ENCODE results near the gene STAC3.

Gene STAC3

GRCh38 chr12:57210461-57210860 is 40.5 kb downstream of the STAC3 start:
- Histone ChIP-seq H3K9me2 (replicated peaks; ENCODE audit: insufficient read depth, low read length) (no peaks in the 10 kb centered on the region), H3K27me3 (ENCODE audit: low read length) (no peaks in the 10 kb centered on the region), H3K4me3 (ENCODE audit: insufficient read depth, low read length, poor library complexity, severe bottlenecking) (no peak overlapping the region), H3K9me3 (ENCODE audit: insufficient read depth, low read length) (no peaks in the 10 kb centered on the region), H3F3A (ENCODE audit: insufficient read depth) (peaks cover 2% of the 10 kb centered on the region), H3K4me2 (ENCODE audit: low read depth, low read length, poor library complexity, severe bottlenecking) (no peak overlapping the region), H2AFZ (ENCODE audit: low read depth, low read length, severe bottlenecking) (no peak overlapping the region), H3K36me3 (ENCODE audit: low read length) (no peaks in the 10 kb centered on the region), H3K79me2 (ENCODE audit: insufficient read depth, low read length) (no peaks in the 10 kb centered on the region), H4K20me1 (ENCODE audit: low read depth, low read length) (no peaks in the 10 kb centered on the region), H3K9ac (ENCODE audit: low read length) (peak overlapping the region; percentile 19; the same call in 1 of the 2 replicates), H3K27ac (ENCODE audit: low read depth, low read length) (no peak overlapping the region)
- TF ChIP-seq EZH2phosphoT487 (conservative IDR thresholded peaks at IDR 0.05; ENCODE audit: low read length), result no peak
- TF ChIP-seq, protein P1, sequence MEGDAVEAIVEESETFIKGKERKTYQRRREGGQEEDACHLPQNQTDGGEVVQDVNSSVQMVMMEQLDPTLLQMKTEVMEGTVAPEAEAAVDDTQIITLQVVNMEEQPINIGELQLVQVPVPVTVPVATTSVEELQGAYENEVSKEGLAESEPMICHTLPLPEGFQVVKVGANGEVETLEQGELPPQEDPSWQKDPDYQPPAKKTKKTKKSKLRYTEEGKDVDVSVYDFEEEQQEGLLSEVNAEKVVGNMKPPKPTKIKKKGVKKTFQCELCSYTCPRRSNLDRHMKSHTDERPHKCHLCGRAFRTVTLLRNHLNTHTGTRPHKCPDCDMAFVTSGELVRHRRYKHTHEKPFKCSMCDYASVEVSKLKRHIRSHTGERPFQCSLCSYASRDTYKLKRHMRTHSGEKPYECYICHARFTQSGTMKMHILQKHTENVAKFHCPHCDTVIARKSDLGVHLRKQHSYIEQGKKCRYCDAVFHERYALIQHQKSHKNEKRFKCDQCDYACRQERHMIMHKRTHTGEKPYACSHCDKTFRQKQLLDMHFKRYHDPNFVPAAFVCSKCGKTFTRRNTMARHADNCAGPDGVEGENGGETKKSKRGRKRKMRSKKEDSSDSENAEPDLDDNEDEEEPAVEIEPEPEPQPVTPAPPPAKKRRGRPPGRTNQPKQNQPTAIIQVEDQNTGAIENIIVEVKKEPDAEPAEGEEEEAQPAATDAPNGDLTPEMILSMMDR (IDR thresholded peaks at IDR 0.05; ENCODE audit: insufficient read depth, low read length, poor library complexity, severe bottlenecking), result no peak

GRCh38 chr12:57209916-57210315 is 41.1 kb downstream of the STAC3 start:
- H3F3A ChIP-seq (ENCODE audit: insufficient read depth), result no peaks in the 10 kb centered on the region

DNA sequence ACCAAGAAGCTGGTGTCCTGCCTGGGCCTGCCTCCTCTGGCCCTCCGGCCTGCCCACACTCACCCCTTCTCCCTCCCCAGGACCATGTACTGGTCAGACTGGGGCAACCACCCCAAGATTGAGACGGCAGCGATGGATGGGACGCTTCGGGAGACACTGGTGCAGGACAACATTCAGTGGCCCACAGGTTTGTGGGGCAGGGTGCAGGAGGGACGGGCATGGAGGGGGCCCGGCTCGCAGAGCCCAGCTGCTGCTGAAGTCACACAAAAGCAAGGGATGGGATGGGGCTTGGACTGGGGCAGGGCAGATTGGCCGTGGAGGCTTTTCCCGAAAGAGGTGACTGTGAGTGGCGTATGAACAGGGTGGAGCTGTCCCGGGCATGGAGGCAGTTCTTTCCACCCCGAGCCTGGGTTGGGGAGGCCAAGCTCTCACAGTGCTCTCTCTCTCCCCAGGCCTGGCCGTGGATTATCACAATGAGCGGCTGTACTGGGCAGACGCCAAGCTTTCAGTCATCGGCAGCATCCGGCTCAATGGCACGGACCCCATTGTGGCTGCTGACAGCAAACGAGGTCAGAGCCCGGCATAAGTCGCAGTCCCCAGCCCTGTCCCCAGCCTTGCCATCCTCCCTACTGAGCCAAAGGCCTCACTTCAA is 42.2 kb downstream of the STAC3 start:
- TF ChIP-seq, protein P1 (IDR thresholded peaks at IDR 0.05; ENCODE audit: insufficient read depth, low read length, poor library complexity, severe bottlenecking), result no peak
- TF ChIP-seq EZH2phosphoT487 (conservative IDR thresholded peaks at IDR 0.05; ENCODE audit: low read length), result no peak
- H3F3A ChIP-seq (ENCODE audit: insufficient read depth), result no peaks in the 10 kb centered on the region
- no peaks in the 10 kb centered on the region for H3K79me2 ChIP-seq (ENCODE audit: insufficient read depth, low read length)
- no peaks in the 10 kb centered on the region for H3K9me2 ChIP-seq (replicated peaks; ENCODE audit: insufficient read depth, low read length)
- H3K27me3 ChIP-seq (ENCODE audit: low read length), result no peaks in the 10 kb centered on the region
- no peak overlapping the region for H3K9ac ChIP-seq (ENCODE audit: low read length)
- no peak overlapping the region for H3K4me2 ChIP-seq (ENCODE audit: low read depth, low read length, poor library complexity, severe bottlenecking)
- H3K36me3 ChIP-seq (ENCODE audit: low read length), result no peaks in the 10 kb centered on the region
- H2AFZ ChIP-seq (ENCODE audit: low read depth, low read length, severe bottlenecking), result no peak overlapping the region
- no peaks in the 10 kb centered on the region for H3K9me3 ChIP-seq (ENCODE audit: insufficient read depth, low read length)
- no peaks in the 10 kb centered on the region for H4K20me1 ChIP-seq (ENCODE audit: low read depth, low read length)
- H3K4me3 ChIP-seq (ENCODE audit: insufficient read depth, low read length, poor library complexity, severe bottlenecking), result no peak overlapping the region
- H3K27ac ChIP-seq (ENCODE audit: low read depth, low read length), result no peak overlapping the region

More at GRCh38 chr12:57209916-57210315, 41.1 kb downstream of the STAC3 start:
- no peaks in the 10 kb centered on the region for H3K79me2 ChIP-seq (ENCODE audit: insufficient read depth, low read length)
- no peak overlapping the region for H3K4me3 ChIP-seq (ENCODE audit: insufficient read depth, low read length, poor library complexity, severe bottlenecking)
- H3K9ac ChIP-seq (ENCODE audit: low read length), result no peak overlapping the region
- H3K27ac ChIP-seq (ENCODE audit: low read depth, low read length), result no peak overlapping the region
- no peak overlapping the region for H3K4me2 ChIP-seq (ENCODE audit: low read depth, low read length, poor library complexity, severe bottlenecking)
- no peaks in the 10 kb centered on the region for H3K9me3 ChIP-seq (ENCODE audit: insufficient read depth, low read length)
- no peak overlapping the region for H2AFZ ChIP-seq (ENCODE audit: low read depth, low read length, severe bottlenecking)
- TF ChIP-seq, protein P1 (IDR thresholded peaks at IDR 0.05; ENCODE audit: insufficient read depth, low read length, poor library complexity, severe bottlenecking), result no peak
- TF ChIP-seq EZH2phosphoT487 (conservative IDR thresholded peaks at IDR 0.05; ENCODE audit: low read length), result no peak
- no peaks in the 10 kb centered on the region for H3K36me3 ChIP-seq (ENCODE audit: low read length)
- no peaks in the 10 kb centered on the region for H4K20me1 ChIP-seq (ENCODE audit: low read depth, low read length)
- H3K9me2 ChIP-seq (replicated peaks; ENCODE audit: insufficient read depth, low read length), result no peaks in the 10 kb centered on the region
- no peaks in the 10 kb centered on the region for H3K27me3 ChIP-seq (ENCODE audit: low read length)

Measured in SU-DHL-6 (cell line).